Retinal pigment epithelial cell (primary cell): ENCODE measurements around the gene IAH1.

Source experiments
- DNase-seq: peaks from one replicate; pipeline ENCODE4 v3.0.0-alpha.2; 2010; ENCODE audit warnings: low read depth
- H3K4me3 ChIP-seq: 2 replicates; pipeline ENCODE4 v1.5.1; 2011; ENCODE audit warnings: mild to moderate bottlenecking, low read length, control low read depth, moderate library complexity
- CTCF ChIP-seq: conservative IDR thresholded peaks from 2 replicates; pipeline ENCODE4 v1.5.1; 2011; ENCODE audit warnings: low read depth, low read length, control low read depth, inconsistent platforms

IAH1 gene

DNA sequence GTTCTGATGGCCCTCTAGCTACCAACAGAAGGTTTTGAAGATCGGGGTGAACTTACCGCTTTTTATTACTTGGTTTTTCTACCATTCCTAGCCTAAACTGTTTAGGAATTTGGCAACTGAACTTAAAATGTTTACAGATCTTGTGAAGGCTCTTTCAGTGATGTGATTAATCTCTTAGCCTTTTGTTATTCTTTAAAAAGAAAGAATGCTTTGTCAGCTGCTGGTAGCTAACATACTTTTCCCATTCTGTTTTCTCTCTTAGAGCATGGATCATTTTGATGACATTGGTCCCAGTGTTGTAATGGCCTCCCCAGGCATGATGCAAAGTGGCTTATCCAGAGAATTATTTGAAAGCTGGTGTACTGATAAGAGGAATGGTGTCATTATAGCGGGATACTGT is 32.8 kb upstream of the IAH1 start:
- no peak overlapping the region for H3K4me3 ChIP-seq
- no peak for TF ChIP-seq CTCF
- DNase-seq = no peak

DNA sequence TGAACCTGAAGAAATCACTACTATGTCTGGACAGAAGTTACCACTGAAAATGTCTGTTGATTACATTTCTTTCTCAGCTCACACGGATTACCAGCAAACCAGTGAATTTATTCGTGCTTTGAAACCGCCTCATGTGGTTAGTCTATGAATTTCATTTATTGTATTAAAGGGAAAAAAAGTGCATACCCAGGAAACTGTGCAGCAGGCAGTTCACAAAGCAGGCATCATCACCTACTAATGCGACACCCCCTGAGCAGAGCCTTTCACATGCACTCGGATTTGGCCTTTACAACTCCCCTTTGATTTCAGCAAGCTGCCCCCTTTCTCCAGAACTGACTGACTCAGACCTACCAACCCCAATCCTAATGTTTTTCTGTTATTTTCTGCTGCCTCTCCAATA is 30.8 kb upstream of the IAH1 start:
- no peak overlapping the region for H3K4me3 ChIP-seq
- no peak for TF ChIP-seq CTCF
- DNase-seq = no peak

- H3K4me3 ChIP-seq = no peak overlapping the region
- TF ChIP-seq CTCF = no peak
- DNase-seq = no peak
Measured at GRCh38 chr2:9445089-9445488, 29.3 kb upstream of the IAH1 start.

DNA sequence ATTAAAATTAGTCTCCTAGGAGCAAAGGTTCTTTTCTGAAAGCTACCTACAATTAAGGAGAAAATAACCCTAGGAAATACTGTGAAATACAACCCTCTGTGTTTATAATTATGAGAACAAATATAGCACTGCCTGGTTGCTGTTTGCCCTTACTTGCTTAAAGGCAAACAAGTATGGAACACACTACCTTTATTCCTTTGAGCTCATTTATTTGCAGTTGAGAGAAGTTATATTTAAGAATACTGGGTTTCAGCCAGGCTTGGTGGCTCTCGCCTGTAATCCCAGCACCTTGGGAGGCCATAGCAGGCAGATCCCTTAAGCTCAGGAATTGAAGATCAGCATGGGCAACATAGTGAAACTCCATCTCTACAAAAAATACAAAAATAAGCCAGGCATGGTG is 23.1 kb upstream of the IAH1 start:
- H3K4me3 ChIP-seq = no peak overlapping the region

GRCh38 chr2:9460441-9461017 is 13.8 kb upstream of the IAH1 start:
- no peak for TF ChIP-seq CTCF
- no peak for DNase-seq
- no peak overlapping the region for H3K4me3 ChIP-seq

More for the DNA sequence above, 23.1 kb upstream of the IAH1 start:
- no peak for TF ChIP-seq CTCF
- DNase-seq = no peak

- no peak overlapping the region for H3K4me3 ChIP-seq
- no peak for DNase-seq
- no peak for TF ChIP-seq CTCF
Measured at GRCh38 chr2:9461079-9461478, 13.3 kb upstream of the IAH1 start.

DNA sequence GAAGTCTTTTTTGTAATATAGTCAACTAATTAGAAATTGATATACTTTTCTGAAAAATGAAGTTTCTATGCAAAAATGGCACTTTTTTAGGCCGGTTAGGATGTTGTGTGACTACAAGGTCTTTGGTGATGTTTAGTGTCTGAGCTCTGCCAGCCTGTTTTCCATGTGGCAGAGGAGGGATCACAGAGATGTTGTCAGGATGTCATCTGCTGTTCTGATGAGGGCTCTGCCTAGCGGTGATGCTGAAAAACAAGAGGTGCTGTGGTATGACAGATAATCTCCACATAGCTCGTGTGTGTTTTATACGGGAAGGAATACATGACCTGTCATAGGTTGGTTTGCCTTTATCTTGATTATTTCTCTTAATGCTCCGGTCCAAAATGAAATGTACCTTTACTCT is 12.0 kb upstream of the IAH1 start:
- DNase-seq = no peak
- H3K4me3 ChIP-seq = no peak overlapping the region
- no peak for TF ChIP-seq CTCF
